Activated T-cell treated with anti-CD3 and anti-CD28 coated beads for 24 hours (primary cell): ENCODE results near the gene MORC3.
A peak's percentile ranks its signal among the peaks of the same experiment; 100 is the strongest.
"Not testable (repeated sequence)": the region's sequence is repeated elsewhere in the genome, so short reads cannot be mapped to it uniquely, and the experiment has no call there.

Source experiments
- DNase-seq: peaks from one replicate; pipeline ENCODE4 v3.0.0-alpha.2; 2020; ENCODE audit warnings: low read depth

Gene MORC3

GRCh38 chr21:36386031-36386642, 66.1 kb downstream of the MORC3 start:
- DNase-seq = no peak

- no peak for DNase-seq
Observed at GRCh38 chr21:36388096-36388495, 68.1 kb downstream of the MORC3 start.

DNA sequence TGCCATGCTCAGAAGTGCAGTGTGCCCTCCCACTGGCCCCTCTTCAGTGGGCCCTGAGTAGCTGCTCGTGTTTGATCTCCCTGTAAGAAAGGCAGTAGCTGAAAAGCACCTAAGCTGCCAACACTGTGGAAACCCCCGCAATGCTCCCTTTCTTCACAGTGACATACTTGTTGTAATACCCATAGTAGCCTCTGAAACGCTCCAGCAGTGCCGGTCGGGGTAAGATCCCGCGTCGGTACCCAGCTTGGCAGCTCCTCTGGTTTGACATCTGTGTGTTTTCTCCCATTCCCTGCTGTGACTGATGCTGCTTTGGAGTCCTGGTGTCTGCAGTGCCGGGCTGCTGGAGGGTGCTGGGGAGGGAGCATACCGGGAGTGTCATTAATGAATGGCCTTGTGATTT, 68.8 kb downstream of the MORC3 start:
- DNase-seq = no peak

GRCh38 chr21:36391649-36392048, 71.7 kb downstream of the MORC3 start:
- not testable (repeated sequence) for DNase-seq

- no peak for DNase-seq
Observed at GRCh38 chr21:36395353-36396111, 75.5 kb downstream of the MORC3 start.

DNA sequence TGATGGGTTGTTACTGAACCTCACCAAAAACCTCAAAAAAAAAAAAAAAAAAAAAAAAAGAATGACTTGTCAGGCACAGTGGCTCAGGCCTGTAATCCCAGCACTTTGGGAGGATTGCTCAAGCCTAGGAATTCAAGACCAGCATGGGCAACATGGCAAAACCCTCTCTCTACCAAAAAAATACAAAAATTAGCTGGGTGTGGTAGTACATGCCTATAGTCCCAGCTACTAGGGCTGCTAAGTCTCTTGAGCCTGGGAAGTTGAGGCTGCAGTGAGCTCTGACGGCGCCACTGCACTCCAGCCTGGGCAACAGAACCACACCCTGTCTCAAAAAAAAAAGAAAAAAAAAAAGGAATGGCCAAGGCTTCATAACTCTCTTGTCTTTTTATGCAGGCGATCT, 76.3 kb downstream of the MORC3 start:
- DNase-seq = no peak

- DNase-seq = no peak
Observed at GRCh38 chr21:36396971-36397370, 77.0 kb downstream of the MORC3 start.

DNA sequence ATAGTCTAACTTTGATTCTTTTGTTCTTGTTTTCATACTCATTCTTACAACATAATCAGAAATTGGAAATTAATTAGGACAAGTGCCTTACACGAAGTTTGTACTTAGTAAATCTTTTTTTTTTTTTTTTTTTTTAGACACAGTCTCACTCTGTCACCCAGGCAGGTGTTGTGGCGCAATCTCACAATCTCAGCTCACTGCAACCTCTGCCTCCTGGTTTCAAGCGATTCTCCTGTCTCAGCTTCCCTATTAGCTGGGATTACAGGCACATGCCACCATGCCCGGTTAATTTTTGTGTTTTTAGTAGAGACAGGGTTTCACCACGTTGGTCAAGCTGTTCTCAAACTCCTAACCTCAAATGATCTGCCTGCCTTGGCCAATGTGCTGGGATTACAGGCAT, 77.6 kb downstream of the MORC3 start:
- no peak for DNase-seq

GRCh38 chr21:36399736-36400135, 79.7 kb downstream of the MORC3 start:
- DNase-seq = not testable (repeated sequence)

- no peak for DNase-seq
Observed at GRCh38 chr21:36400719-36401118, 80.7 kb downstream of the MORC3 start.

DNA sequence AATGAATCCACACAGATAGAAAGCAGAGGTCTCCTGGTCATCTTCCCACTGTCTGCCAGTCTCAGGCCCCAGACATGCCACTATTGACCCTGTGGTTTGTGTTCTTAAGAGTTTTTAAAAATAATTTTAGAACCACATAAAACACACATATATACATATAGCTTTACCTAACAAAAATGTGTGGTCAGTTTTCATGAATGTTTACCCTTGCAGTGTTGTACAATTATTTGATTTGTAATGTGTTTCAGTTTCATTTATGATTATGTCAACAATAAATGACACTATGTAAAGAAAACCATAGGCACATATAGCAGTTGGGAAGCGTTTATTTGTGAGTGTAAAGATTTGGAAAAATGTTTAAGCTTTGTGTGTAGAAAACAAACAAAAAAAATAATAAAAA, 82.3 kb downstream of the MORC3 start:
- no peak for DNase-seq

DNA sequence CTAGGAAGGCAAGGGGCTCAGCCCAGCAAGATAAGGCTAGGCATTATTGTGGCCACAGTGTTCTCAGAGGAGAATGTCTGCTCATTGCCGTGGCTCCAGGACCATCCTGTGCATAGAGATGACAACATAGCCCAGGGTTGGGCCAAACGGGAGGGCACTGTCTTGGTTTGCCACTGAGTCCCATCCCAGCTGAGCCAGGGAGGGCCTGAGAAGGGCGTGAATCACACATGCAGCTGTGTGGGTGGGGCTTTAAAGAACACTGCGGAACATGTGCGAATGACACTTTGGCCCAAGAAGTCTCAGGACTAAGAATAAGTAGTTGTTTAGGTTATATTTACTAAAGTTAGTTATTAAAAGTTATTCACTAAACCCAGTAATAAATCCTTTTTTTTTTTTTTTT, 83.7 kb downstream of the MORC3 start:
- no peak for DNase-seq

GRCh38 chr21:36408568-36408967, 88.6 kb downstream of the MORC3 start:
- DNase-seq = no peak

DNA sequence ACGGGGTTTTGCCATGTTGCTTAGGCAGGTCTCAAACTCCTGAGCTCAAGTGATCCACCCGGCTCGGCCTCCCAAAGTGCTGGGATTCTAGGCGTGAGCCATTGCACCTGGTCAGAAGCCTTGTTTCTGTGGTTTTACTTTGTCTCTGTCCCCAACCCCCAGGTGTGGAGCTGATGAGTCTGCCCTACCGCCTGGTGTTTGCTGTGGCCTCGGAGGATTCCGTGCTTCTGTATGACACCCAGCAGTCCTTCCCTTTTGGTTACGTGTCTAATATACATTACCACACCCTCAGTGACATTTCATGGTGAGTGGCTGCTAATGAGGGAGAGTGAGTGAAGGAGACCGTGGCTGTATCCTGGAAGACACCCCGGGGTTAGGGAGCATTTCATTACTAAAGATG, 91.3 kb downstream of the MORC3 start:
- DNase-seq = no peak

DNA sequence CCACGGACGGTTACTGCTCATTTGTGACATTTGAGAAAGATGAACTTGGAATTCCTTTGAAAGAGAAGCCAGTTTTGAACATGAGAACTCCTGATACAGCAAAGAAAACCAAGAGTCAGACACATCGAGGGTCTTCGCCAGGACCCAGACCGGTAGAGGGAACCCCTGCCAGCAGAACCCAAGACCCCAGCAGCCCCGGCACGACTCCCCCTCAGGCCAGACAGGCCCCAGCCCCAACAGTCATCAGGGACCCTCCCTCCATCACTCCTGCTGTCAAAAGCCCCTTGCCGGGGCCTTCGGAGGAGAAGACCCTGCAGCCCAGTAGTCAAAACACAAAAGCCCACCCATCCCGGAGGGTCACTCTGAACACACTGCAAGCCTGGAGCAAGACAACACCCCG, 92.9 kb downstream of the MORC3 start:
- no peak for DNase-seq

- DNase-seq = no peak
Observed at GRCh38 chr21:36415375-36415774, 95.4 kb downstream of the MORC3 start.

DNA sequence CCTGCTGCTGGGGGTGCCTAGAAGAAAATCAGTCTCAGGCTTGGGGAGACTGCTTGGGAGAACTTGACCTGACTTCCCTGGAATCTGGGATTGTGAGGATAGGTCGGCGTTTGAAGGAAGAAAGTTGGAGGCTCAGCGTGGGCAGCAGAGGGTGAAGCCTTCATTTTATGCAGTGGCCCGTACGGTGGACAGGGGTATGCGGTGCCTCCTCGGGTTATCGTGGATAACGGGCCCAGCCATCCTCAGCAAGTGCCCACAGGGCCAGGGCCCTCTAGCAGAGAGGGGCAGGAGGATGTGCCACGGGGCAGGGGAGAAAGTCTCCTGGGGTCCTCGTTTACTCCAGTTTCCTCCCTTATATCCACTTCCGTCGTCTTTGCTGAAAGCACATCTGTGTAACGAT, 99.2 kb downstream of the MORC3 start:
- DNase-seq = no peak

DNA sequence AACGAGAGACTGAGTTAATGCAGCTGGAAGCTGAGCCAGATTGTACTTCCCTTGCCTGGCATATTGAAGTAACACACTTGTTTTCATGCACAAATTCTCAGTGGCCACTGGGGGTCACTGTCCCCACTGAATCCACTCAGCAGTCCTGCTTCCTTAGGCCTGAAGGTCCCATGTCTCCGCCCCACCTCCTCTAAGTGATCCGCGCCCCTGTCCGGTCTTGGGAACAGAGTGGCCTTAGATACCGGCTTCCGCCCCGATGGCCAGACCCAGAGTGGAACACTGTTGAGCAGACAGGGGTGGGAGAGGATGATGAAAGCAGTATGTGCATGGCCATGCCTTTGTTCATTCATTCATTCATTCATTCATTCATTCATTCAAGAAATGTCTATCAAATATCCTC, 100.0 kb downstream of the MORC3 start:
- DNase-seq = peak; percentile 18

GRCh38 chr21:36420571-36421339, 100.8 kb downstream of the MORC3 start:
- no peak for DNase-seq

GRCh38 chr21:36422279-36423098, 102.5 kb downstream of the MORC3 start:
- DNase-seq = no peak

GRCh38 chr21:36423771-36424433, 103.9 kb downstream of the MORC3 start:
- no peak for DNase-seq

DNA sequence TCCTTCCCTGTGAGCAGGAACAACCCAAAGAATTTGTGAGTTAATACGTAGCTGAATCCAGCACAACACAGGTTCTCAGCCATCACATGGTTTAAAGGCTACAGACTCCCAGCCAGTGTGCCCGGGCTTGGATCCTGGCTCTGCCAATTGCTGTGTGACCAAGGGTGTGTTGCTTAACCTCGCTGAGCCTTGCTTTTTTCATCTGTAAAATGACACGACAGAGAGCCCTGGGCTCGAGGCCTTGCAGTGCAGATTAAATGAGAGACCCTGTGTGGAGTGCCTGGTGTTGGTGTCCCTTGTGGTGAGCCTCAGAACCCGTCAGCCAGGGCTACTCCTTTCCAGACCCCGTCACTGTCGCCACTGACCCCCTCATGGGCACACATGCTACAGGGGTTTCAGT, 104.6 kb downstream of the MORC3 start:
- DNase-seq = no peak
